Mesenchymal stem cell (in vitro differentiated cells and primary cell): Measurements from ENCODE around the gene PTGIR.

Experiments
- DNase-seq: peaks from one replicate; pipeline ENCODE4 v3.0.0-alpha.2; 2013
- H2AFZ ChIP-seq: one replicate; pipeline ENCODE4 v1.6.1; 2013; ENCODE audit warnings: low read depth, mild to moderate bottlenecking, control low read depth, inconsistent platforms, low read length, moderate library complexity
- H2AK5ac ChIP-seq: 2 replicates; pipeline ENCODE4 v1.6.1; 2013; ENCODE audit warnings: low read length, moderate library complexity, mild to moderate bottlenecking, inconsistent platforms; ENCODE audit not compliant: severe bottlenecking
- H2BK120ac ChIP-seq: one replicate; pipeline ENCODE4 v1.6.1; 2013; ENCODE audit warnings: low read depth, mild to moderate bottlenecking, inconsistent platforms, low read length, moderate library complexity
- H2BK12ac ChIP-seq, 2 experiments: one replicate each; pipeline ENCODE4 v1.6.1; 2013; ENCODE audit warnings: inconsistent platforms in 2 of 2, low read length in 2 of 2, mild to moderate bottlenecking in 2 of 2, moderate library complexity in 2 of 2, control low read depth in 1 of 2
- H2BK15ac ChIP-seq: one replicate; pipeline ENCODE4 v1.6.1; 2013; ENCODE audit warnings: mild to moderate bottlenecking, low read depth, inconsistent platforms; ENCODE audit not compliant: poor library complexity, severe bottlenecking
- H2BK5ac ChIP-seq: 2 replicates; pipeline ENCODE4 v1.6.1; 2013; ENCODE audit warnings: low read depth, mild to moderate bottlenecking, low read length, control low read depth, inconsistent platforms; ENCODE audit not compliant: poor library complexity, severe bottlenecking
- H3K14ac ChIP-seq, 2 experiments: one replicate each; pipeline ENCODE4 v1.6.1; 2013; ENCODE audit warnings: inconsistent platforms in 2 of 2, low read length in 2 of 2, control low read depth in 1 of 2, mild to moderate bottlenecking in 1 of 2, moderate library complexity in 1 of 2
- H3K18ac ChIP-seq, 2 experiments: one replicate each; pipeline ENCODE4 v1.6.1; 2013; ENCODE audit warnings: inconsistent platforms in 2 of 2, low read length in 2 of 2, control low read depth in 1 of 2, low read depth in 1 of 2, mild to moderate bottlenecking in 1 of 2
- H3K23ac ChIP-seq, 2 experiments: one replicate each; pipeline ENCODE4 v1.6.1; 2013; ENCODE audit warnings: inconsistent platforms in 2 of 2, low read length in 2 of 2, mild to moderate bottlenecking in 2 of 2, moderate library complexity in 2 of 2, control low read depth in 1 of 2
- H3K27ac ChIP-seq: 2 replicates; pipeline ENCODE4 v1.5.1; 2013; ENCODE audit warnings: mild to moderate bottlenecking, moderate library complexity, low read length, control low read depth, inconsistent platforms; ENCODE audit not compliant: poor library complexity, severe bottlenecking
- H3K27me3 ChIP-seq, 2 experiments: 2 replicates each; pipeline versions ENCODE4 v1.6.1 to v1.7.0; 2013; ENCODE audit warnings: low read length in 2 of 2, mild to moderate bottlenecking in 2 of 2, moderate library complexity in 2 of 2, control low read depth in 1 of 2, inconsistent platforms in 1 of 2; ENCODE audit not compliant: control insufficient read depth in 1 of 2, insufficient read depth in 1 of 2
- H3K36me3 ChIP-seq, 2 experiments: 2 replicates each; pipeline versions ENCODE4 v1.6.1 to v1.7.0; 2013; ENCODE audit warnings: low read length in 2 of 2, control low read depth in 1 of 2, inconsistent platforms in 1 of 2, low read depth in 1 of 2, mild to moderate bottlenecking in 1 of 2; ENCODE audit not compliant: insufficient read depth in 2 of 2, control insufficient read depth in 1 of 2
- H3K4ac ChIP-seq, 2 experiments: one replicate each; pipeline ENCODE4 v1.6.1; 2013; ENCODE audit warnings: inconsistent platforms in 2 of 2, low read length in 2 of 2, mild to moderate bottlenecking in 2 of 2, moderate library complexity in 2 of 2, control low read depth in 1 of 2, low read depth in 1 of 2
- H3K4me1 ChIP-seq: 2 replicates; pipeline ENCODE4 v1.6.1; 2013; ENCODE audit warnings: low read depth, low read length, control low read depth; ENCODE audit not compliant: control insufficient read depth, insufficient read depth
- H3K4me2 ChIP-seq: 2 replicates; pipeline ENCODE4 v1.6.1; 2013; ENCODE audit warnings: low read length, mild to moderate bottlenecking, inconsistent platforms; ENCODE audit not compliant: poor library complexity, severe bottlenecking
- H3K4me3 ChIP-seq, 2 experiments: 2 replicates each; pipeline versions ENCODE4 v1.5.1 to v1.7.0; 2013; ENCODE audit warnings: low read length in 2 of 2, mild to moderate bottlenecking in 2 of 2, control low read depth in 1 of 2, low read depth in 1 of 2; ENCODE audit not compliant: insufficient read depth in 1 of 2
- H3K79me1 ChIP-seq: replicated peaks from 2 replicates; pipeline ENCODE4 v1.6.1; 2013; ENCODE audit warnings: mild to moderate bottlenecking, control low read depth, low read length, inconsistent platforms; ENCODE audit not compliant: poor library complexity, severe bottlenecking
- H3K9ac ChIP-seq: 2 replicates; pipeline ENCODE4 v1.7.0; 2013; ENCODE audit warnings: mild to moderate bottlenecking, low read length, moderate library complexity
- H3K9me3 ChIP-seq: 2 replicates; pipeline ENCODE4 v1.7.0; 2013; ENCODE audit warnings: mild to moderate bottlenecking, low read length; ENCODE audit not compliant: control insufficient read depth
- H4K8ac ChIP-seq: one replicate; pipeline ENCODE4 v1.6.1; 2013; ENCODE audit warnings: inconsistent platforms, mild to moderate bottlenecking, low read length, moderate library complexity
- H4K91ac ChIP-seq: one replicate; pipeline ENCODE4 v1.6.1; 2013; ENCODE audit warnings: mild to moderate bottlenecking, low read length, inconsistent platforms
- WGBS: methylation state at CpG from one replicate; pipeline ENCODE4 v1.1.7; 2013; ENCODE audit warnings: mixed read lengths; 5-methylcytosine and 5-hydroxymethylcytosine counted together

PTGIR gene

DNA sequence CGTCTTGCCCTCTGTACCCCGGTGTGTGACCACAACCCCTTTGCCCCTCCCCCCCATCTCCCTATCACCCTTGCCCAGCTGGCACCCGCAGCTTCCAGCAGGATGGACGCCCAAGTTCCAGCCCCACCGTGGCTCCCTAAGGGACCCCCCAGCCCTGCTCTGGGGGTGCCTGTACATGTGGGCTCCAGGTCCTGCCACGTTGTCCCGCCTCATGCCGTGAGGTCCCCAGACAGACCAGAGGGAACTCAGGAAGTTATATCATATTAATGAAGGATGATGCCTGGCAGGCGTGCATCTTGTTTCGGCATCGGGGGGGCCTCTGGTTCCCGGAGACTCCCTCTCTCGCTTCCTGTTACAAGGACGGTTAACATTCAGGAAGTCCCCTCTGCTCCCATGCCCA lies 1.6 kb upstream of the PTGIR start:
- Histone ChIP-seq H3K9ac (no peak overlapping the region), H2BK5ac (no peak overlapping the region), H3K4me3 (no peak overlapping the region), H3K27ac (no peak overlapping the region), H3K18ac (peak overlapping the region; percentile 16 to 54), H4K8ac (peak overlapping the region; percentile 5), H2AK5ac (no peak overlapping the region), H3K14ac (peak overlapping the region in 1 of 2 experiments; percentile 63), H3K23ac (no peak overlapping the region), H4K91ac (peak overlapping the region; percentile 83), H2BK120ac (peak overlapping the region; percentile 93), H3K4ac (peak overlapping the region in 1 of 2 experiments; percentile 96), H3K4me2 (no peak overlapping the region), H3K27me3 (peaks cover 0 to 8% of the 10 kb centered on the region in 2 experiments), H2BK15ac (peak overlapping the region; percentile 85), H2AFZ (no peak overlapping the region), H2BK12ac (peak overlapping the region; percentile 84 to 100), H3K9me3 (no peaks in the 10 kb centered on the region), H3K79me1 (no peaks in the 10 kb centered on the region), H3K4me1 (peaks cover 14% of the 10 kb centered on the region), H3K36me3 (peaks cover 0 to 5% of the 10 kb centered on the region in 2 experiments)
- WGBS, result 82% methylated on average over 14 of the region's 14 CpGs
- DNase-seq, result no peak

DNA sequence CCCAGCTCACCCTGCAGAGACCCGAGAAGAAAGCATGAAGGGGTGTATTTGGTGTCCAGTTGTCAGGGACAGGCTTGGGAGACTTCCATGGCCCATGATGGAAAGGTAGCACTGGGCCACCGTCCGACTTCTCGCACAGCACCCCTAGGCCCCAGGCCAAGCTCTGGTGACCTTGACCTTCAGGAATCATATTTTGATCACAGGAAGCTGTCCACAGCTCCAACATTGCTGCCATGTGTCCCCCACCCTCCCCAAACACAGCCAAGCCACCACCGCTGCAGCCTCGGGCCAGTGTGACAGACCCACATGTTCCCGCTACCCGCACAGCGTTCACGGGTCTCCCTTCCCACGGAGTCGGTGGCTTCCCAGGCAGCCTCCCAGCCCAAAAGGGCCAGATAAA lies 842 bp upstream of the PTGIR start:
- Histone ChIP-seq H2BK12ac (peak overlapping the region; percentile 84 to 100), H3K4me3 (no peak overlapping the region), H4K8ac (peak overlapping the region; percentile 58), H3K79me1 (no peaks in the 10 kb centered on the region), H3K27ac (no peak overlapping the region), H4K91ac (peak overlapping the region; percentile 83), H3K23ac (no peak overlapping the region), H3K14ac (peak overlapping the region in 1 of 2 experiments; percentile 6), H3K9me3 (no peaks in the 10 kb centered on the region), H3K4ac (peak overlapping the region; percentile 18 to 96), H2BK15ac (peak overlapping the region; percentile 85), H3K27me3 (peaks cover 0 to 15% of the 10 kb centered on the region in 2 experiments), H2AFZ (no peak overlapping the region), H3K36me3 (peaks cover 0 to 5% of the 10 kb centered on the region in 2 experiments), H3K4me2 (no peak overlapping the region), H3K4me1 (peaks cover 11% of the 10 kb centered on the region), H2AK5ac (no peak overlapping the region), H2BK120ac (peak overlapping the region; percentile 93), H3K9ac (peak overlapping the region; percentile 83), H3K18ac (peak overlapping the region; percentile 6 to 98), H2BK5ac (no peak overlapping the region)
- no peak for DNase-seq
- WGBS, result 87% methylated on average over 12 of the region's 12 CpGs

- 91% methylated on average over 20 of the region's 35 CpGs for WGBS
- Histone ChIP-seq H2BK5ac (no peak overlapping the region), H3K4me3 (peak overlapping the region in 1 of 2 experiments; percentile 78)
Measured at GRCh38 chr19:46623915-46624502, 880 bp downstream of the PTGIR start.

DNA sequence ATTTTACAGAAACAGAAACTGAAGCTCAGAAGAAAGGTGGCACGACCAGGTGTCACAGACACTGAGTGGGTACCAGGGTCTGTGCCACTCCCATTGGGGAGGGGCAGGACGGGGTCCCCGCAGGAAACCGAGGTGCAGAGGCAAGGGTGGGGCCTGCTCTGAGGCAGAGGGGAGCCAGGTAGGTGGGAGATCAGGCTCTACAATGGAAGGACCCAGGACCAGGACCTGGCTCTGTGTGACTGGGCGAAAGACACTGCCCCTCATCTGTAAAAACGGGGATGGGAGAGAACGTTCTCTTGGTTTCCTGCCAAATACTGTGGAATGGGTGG lies 2.8 kb downstream of the PTGIR start:
- Histone ChIP-seq H3K14ac (peak overlapping the region in 1 of 2 experiments; percentile 79), H3K27ac (no peak overlapping the region), H4K91ac (peak overlapping the region; percentile 93), H2BK120ac (peak overlapping the region; percentile 66), H3K27me3 (peaks cover 0 to 19% of the 10 kb centered on the region in 2 experiments), H3K79me1 (no peaks in the 10 kb centered on the region), H3K4ac (peak overlapping the region in 1 of 2 experiments; percentile 68), H3K9me3 (no peaks in the 10 kb centered on the region), H3K9ac (peak overlapping the region; percentile 60), H2AFZ (no peak overlapping the region), H3K4me2 (no peak overlapping the region), H2BK12ac (peak overlapping the region; percentile 99 to 100), H2BK5ac (no peak overlapping the region), H3K18ac (peak overlapping the region; percentile 16 to 71), H3K23ac (no peak overlapping the region), H4K8ac (peak overlapping the region; percentile 92), H3K4me3 (peak overlapping the region in 1 of 2 experiments; percentile 60), H2AK5ac (no peak overlapping the region), H2BK15ac (peak overlapping the region; percentile 94), H3K4me1 (peaks cover 8% of the 10 kb centered on the region), H3K36me3 (peaks cover 0 to 5% of the 10 kb centered on the region in 2 experiments)
- DNase-seq, result no peak
- 79% methylated on average over 7 of the region's 7 CpGs for WGBS

More at GRCh38 chr19:46623915-46624502, 880 bp downstream of the PTGIR start:
- no peak overlapping the region for H3K4me2 ChIP-seq
- H4K8ac ChIP-seq, result peak overlapping the region; percentile 74
- peak overlapping the region; percentile 20 to 97 for H2BK12ac ChIP-seq
- peak overlapping the region; percentile 65 for H4K91ac ChIP-seq
- no peak overlapping the region for H2AFZ ChIP-seq
- H3K4ac ChIP-seq, result peak overlapping the region; percentile 81 to 89
- H3K23ac ChIP-seq, result peak overlapping the region in 1 of 2 experiments; percentile 25
- no peak overlapping the region for H2AK5ac ChIP-seq
- peak overlapping the region in 1 of 2 experiments; percentile 82 for H3K14ac ChIP-seq
- H2BK15ac ChIP-seq, result peak overlapping the region; percentile 90
- H3K79me1 ChIP-seq, result no peaks in the 10 kb centered on the region
- H3K27ac ChIP-seq, result no peak overlapping the region
- peak overlapping the region; percentile 81 for H2BK120ac ChIP-seq
- H3K36me3 ChIP-seq, result peaks cover 0 to 5% of the 10 kb centered on the region in 2 experiments
- H3K4me1 ChIP-seq, result peaks cover 8% of the 10 kb centered on the region
- H3K9ac ChIP-seq, result peak overlapping the region; percentile 83
- no peak for DNase-seq
- H3K9me3 ChIP-seq, result no peaks in the 10 kb centered on the region
- H3K27me3 ChIP-seq, result peaks cover 0 to 19% of the 10 kb centered on the region in 2 experiments
- peak overlapping the region; percentile 46 to 95 for H3K18ac ChIP-seq
